ENCODE results near the gene ATG16L1.

GRCh38 chr2:233261819-233262555 is 10.5 kb downstream of the ATG16L1 start:
- TF ChIP-seq, protein P1, sequence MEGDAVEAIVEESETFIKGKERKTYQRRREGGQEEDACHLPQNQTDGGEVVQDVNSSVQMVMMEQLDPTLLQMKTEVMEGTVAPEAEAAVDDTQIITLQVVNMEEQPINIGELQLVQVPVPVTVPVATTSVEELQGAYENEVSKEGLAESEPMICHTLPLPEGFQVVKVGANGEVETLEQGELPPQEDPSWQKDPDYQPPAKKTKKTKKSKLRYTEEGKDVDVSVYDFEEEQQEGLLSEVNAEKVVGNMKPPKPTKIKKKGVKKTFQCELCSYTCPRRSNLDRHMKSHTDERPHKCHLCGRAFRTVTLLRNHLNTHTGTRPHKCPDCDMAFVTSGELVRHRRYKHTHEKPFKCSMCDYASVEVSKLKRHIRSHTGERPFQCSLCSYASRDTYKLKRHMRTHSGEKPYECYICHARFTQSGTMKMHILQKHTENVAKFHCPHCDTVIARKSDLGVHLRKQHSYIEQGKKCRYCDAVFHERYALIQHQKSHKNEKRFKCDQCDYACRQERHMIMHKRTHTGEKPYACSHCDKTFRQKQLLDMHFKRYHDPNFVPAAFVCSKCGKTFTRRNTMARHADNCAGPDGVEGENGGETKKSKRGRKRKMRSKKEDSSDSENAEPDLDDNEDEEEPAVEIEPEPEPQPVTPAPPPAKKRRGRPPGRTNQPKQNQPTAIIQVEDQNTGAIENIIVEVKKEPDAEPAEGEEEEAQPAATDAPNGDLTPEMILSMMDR (IDR thresholded peaks at IDR 0.05 in 2 of 3, conservative IDR thresholded peaks at IDR 0.05 in 1 of 3; ENCODE audit: control insufficient read depth in 2 of 3, extremely low read depth in 1 of 3, insufficient read depth in 1 of 3, low read depth in 3 of 3, low read length in 3 of 3): no peak
- TF ChIP-seq ZSCAN29 (IDR thresholded peaks at IDR 0.05): no peak
- TF ChIP-seq FOS (IDR thresholded peaks at IDR 0.05; ENCODE audit: borderline replicate concordance, extremely low read depth, insufficient read length): no peak
- TF ChIP-seq POLR2A (IDR thresholded peaks at IDR 0.05; ENCODE audit: low read depth, low read length): no peak
- TF ChIP-seq ATF7 (IDR thresholded peaks at IDR 0.05; ENCODE audit: low read depth): no peak
- TF ChIP-seq REST (IDR thresholded peaks at IDR 0.05; ENCODE audit: low read depth, low read length): no peak
- no peak for TF ChIP-seq ZNF24 (IDR thresholded peaks at IDR 0.05)
- no peak for TF ChIP-seq ATF2 (IDR thresholded peaks at IDR 0.05; ENCODE audit: low read length)
